NCI-H146 treated with DMSO at 0.1 percent for 48 hours (cell line): ENCODE measurements around the gene FOXA1.

Experiments
- DNase-seq: peaks from one replicate; lab custom pipeline; 2025; ENCODE audit not compliant: unreplicated experiment; lab: John Stamatoyannopoulos, UW

Gene FOXA1

GRCh38 chr14:37602605-37603453 lies 7.8 kb upstream of the FOXA1 start:
- DNase-seq: no peak

- DNase-seq: no peak
Observed at GRCh38 chr14:37601865-37602264, 6.8 kb upstream of the FOXA1 start.

DNA sequence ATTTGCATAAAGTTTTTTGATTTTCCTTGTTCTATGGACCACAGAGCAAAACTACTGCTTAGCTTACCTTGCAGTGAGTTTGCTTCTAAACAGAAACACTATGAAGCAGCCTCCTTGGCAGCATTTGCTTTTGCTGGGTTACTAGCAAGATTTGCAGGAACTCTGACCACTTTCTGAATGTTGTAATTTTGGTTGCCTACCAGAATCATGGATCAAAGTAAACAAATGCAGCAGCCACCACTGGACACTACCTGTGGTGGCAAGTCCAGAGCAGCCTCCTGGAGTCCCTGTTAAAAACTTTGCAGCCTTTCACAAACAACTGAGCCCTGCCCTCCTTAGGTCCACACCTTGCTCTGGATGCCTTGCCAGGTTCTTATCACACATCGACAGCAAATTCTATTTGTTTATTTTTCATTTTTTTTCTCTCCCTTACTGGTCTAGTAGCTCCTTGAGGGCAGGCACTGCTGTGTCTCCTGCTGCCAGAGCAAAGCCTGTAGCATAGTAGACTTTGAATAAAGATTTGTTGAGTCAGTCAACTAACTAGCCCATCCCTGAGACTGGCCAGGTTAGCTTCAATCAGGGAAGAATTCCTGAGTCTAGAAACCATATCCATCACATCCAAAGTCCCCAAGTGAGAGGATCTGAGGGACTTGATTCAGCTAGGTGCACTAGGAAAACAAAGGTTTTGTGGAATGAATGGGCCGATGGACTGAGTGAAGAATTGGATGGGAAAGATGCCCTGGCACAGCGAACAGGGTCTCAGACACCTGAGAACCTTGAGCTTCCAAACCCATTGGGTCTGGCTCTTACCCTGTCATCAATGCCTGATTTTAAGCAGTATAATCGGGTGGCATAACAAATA lies 6.1 kb upstream of the FOXA1 start:
- DNase-seq: no peak

DNA sequence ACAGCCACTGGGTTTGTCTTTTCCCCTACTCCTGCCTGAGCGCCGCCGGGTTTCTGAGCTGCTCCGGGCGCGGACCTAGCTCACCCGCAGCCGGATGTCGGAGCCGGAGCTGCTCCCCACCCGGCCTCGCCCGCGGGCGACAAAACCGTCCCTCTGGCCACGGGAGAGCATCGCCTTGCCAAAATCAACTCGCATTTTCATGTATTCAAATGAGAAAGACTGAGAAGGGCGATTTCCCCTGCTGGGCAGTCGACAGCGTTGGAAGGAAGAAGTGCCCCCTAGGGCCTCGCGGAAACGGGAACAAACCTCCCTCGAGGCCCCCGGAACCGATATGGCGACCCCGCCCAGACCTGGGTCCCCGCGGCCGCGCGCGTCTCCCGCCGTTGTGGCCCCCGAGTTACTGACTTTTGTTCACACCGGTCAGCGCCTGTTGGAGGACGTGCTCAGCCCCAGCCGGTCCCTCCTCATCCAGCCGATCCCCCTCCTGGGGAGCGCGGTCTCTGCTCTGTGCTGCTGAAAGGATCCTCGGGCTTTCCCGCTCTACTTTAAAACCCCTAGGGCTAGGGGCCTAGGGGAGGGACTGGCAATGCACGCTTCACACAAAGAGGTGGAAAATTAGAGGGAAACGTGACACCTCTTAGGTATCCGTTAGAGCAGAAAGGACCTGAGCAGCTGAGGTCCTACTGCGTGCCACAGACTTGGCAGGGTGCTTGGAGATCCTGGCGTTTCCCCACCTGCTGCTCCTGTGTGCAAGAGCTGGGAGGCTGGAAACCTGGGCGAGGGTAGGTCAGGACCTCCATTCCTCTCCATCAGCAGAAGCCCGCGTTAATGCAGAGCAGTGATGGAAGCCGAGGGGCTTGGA lies 4.7 kb upstream of the FOXA1 start:
- peak; percentile 67 for DNase-seq

- DNase-seq: peak; percentile 7
Observed at GRCh38 chr14:37598747-37599506, 3.9 kb upstream of the FOXA1 start.

GRCh38 chr14:37597914-37598746 lies 3.1 kb upstream of the FOXA1 start:
- DNase-seq: peak; percentile 45

GRCh38 chr14:37597538-37597913 lies 2.5 kb upstream of the FOXA1 start:
- DNase-seq: peak; percentile 45

- DNase-seq: peak; percentile 42
Observed at GRCh38 chr14:37596790-37597472, 1.9 kb upstream of the FOXA1 start.

GRCh38 chr14:37595809-37596621 lies 966 bp upstream of the FOXA1 start:
- peak; percentile 84 for DNase-seq

- peak; percentile 73 for DNase-seq
Observed at GRCh38 chr14:37594238-37594970, 645 bp downstream of the FOXA1 start.

DNA sequence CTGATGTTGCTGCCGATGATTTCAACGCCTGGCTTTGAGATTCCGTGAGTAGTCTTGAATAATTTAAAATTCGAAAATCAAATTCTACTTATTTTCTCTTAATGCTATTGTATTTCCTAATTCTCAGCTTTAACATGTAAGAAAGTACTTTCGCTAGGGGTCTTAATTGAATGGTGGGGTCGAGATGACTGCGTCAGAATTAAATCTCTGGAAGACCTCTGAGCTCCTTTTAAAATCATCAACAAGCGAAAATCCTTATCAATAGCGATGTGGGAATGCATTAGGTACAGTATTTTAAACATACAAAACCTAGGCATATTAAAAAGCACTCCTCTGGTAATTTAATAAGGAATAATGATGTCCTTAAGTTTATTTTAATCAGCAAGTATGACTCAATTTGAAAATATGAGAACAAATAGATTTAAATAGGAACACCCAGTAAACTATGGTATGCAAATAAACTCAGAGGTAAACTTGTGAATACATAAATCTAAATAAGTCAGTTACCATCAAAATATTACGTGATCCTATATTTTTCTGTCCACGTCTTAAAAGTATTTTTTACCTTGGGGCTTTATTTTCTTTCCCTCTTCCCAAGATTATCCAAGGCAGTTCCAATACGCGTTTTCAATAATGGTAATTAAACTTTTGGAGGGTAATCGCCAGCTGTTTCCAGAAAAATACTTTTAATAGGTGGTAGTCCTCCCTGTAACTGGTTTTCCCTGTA lies 1.4 kb downstream of the FOXA1 start:
- no peak for DNase-seq

DNA sequence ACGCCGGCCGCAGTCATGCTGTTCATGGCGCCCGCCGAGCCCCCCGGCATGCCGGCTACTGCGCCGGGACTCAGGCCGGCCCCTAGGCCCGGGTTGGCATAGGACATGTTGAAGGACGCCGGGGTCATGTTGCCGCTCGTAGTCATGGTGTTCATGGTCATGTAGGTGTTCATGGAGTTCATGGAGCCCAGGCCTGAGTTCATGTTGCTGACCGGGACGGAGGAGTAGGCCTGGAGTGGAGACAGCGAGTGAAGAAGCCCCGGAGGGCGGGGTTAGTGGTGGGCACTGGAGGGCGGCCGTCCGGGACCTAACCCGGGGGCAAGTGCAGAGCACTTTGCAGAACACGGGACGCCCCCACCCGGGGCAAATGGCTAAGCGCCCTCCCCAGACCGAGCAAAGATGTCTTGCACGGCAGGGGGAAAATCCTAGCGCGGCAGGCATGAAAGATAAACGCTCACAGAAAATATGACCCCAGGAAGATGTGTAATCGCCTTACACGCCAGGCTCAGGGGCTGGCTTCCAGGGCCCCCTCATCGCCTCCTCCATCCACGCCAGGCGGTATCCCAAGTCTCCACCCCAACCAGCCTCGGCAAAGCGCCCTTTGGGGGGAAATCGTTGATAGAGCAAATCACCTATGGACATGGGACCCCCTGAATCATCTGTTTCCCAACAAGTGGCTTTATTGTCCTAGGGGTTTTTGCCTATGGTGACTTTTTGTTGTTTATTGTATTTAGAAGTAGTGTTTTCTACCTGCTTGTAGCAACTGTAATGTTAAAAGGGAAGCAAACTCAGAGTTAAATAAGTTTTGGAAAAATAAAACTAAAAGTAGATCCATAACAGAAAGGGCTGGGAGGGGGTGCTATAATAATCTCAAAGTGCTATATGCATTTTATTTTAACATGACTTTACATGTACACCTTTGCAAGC lies 2.3 kb downstream of the FOXA1 start:
- DNase-seq: peak; percentile 33

DNA sequence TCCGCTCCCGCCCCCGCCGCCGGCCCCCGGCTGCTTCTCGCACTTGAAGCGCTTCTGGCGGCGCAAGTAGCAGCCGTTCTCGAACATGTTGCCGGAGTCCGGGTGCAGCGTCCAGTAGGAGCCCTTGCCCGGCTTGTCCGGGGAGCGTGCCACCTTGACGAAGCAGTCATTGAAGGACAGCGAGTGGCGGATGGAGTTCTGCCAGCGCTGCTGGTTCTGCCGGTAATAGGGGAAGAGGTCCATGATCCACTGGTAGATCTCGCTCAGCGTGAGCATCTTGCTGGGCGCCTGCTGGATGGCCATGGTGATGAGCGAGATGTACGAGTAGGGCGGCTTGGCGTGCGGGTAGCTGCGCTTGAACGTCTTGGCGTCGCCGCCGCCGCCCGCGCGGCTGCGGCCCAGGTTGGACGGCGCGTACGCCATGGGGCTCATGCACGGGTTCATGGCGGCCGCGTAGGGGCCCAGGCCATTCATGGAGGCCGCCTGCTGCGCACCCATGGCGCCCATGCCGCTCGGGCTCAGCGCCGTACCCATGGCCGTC lies 3.0 kb downstream of the FOXA1 start:
- DNase-seq: peak; percentile 25

DNA sequence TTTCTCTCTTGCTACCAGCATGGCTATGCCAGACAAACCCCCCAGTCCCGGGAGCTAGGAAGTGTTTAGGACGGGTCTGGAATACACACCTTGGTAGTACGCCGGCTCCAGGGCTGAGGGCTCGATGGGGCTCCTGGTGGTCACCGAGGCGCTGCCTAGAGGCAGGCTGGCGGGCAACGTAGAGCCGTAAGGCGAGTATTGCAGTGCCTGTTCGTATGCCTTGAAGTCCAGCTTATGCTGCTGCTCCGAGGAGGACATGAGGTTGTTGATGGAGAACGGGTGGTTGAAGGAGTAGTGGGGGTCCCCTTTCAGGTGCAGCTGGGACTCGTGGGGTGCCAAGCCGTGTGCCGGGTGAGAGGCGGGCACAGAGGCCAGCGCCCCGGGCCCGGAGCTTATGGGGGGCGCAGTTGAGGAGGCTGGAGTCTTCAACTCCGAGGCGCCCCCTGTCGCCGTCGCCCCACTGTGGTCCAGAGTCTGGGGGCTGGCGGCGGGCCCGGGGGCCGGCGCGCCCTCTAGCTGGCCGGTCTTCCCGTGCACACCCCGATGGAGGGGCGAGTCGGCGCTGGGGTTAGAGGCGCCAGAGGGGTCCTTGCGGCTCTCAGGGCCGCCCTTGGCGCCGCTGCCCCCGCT lies 3.6 kb downstream of the FOXA1 start:
- DNase-seq: peak; percentile 31
